GM19240 (cell line): ENCODE measurements around the gene FERMT3.
"Not testable (repeated sequence)": the region's sequence is repeated elsewhere in the genome, so short reads cannot be mapped to it uniquely, and the experiment has no call there.

Experiments
- DNase-seq: peaks from one replicate; pipeline ENCODE4 v3.0.0; 2011; ENCODE audit warnings: low spot score; ENCODE audit not compliant: insufficient read length

The FERMT3 gene

DNA sequence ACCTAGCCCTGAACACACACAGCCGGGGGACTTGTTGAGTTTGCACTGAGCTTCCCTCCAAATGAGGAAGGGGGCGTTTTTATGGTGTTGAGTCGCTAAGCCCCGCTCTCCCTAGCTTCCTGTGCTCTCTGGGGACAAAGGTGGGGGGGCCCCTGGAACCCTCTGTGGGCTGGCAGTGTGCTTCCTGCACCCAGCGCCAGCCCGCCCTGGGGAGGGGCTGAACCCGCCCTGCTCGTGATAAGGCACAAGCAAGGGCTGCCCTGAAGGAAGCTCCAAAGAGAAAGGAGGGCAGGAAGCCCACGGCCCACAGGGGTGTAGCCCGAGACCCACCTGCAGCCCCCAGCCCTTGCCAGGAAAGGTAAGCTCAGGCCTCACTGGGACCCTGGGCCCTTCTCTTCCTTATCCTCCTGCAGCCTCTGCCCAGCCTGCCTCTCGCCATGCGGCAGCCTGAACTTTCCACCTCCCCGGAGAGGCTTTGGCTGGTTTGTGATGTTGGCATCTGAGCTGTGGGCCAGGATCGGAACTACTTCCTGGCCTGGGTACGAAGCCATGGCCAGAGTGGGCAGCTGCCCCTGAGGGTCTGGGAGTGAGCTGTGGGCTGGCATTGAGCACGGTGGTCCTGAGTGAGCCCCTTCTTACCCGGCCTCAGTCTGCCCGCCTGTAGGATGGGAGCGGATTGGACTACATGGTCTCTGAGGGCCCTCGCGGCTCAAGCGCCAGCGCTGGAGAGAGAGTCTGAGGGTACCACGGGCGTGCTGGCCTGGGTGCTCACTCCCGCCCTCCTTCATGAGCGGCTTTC lies at the start of gene FERMT3:
Gene FERMT3, plus strand, starts transcription at position 265 of the 799 bp plus-strand sequence. CDS start 644 bp downstream, outside the sequence.
- no peak for DNase-seq

DNA sequence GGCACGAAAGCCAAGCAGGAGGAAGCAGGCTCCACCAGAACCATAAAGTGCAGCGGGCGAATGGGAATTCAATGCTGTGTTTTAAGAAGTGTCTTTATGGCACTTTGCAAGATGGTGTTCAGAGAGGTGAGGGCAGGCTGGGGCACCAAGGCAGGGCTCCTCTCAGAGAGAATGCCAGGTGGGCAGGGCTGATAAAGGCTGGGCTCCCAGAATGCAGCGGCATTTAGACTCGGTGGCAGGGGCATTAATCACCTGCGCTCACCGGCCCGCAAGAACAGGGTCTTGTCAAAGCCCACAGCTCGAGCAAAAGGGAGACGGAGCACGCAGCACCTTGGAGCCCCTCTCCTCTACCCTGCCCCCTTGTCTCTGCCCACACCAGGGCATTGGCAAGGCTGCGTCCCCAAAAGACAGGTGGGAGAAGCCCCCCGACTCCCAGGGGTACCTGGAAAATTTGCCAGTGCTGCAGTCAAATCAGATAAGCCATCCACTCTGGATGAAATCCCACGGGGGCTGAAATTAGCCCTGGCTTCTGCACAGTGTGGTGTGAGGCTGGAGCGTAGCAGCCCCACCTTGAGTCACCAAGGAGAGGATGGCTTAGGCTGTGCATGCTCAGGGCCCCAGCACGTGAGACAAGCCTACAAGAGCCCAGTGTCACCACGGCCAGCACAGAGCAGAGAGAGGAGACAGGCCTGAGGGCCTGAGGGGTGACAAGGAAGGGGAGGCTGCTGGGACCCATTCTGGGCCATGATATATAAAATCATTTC lies 48.7 kb upstream of the FERMT3 start:
- no peak for DNase-seq

DNA sequence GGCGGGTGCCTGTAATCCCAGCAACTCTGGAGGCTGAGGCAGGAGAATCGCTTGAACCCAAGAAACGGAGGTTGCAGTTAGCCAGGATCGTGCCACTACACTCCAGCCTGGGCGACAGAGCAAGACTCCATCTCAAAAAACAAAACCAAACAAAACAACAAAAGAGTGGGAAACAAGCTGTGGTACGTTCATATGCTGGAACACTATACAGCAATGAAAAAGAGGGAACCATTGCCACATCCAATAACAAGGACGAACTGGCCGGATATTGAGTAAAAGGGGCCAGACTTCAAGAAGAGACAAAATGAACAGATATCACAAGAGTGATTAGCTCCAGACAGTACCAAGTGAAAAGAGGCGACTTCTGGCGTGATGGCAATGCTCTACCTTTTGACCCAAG lies 45.5 kb upstream of the FERMT3 start:
- no peak for DNase-seq

- not testable (repeated sequence) for DNase-seq
Observed at GRCh38 chr11:64162769-64163168, 43.8 kb upstream of the FERMT3 start.

DNA sequence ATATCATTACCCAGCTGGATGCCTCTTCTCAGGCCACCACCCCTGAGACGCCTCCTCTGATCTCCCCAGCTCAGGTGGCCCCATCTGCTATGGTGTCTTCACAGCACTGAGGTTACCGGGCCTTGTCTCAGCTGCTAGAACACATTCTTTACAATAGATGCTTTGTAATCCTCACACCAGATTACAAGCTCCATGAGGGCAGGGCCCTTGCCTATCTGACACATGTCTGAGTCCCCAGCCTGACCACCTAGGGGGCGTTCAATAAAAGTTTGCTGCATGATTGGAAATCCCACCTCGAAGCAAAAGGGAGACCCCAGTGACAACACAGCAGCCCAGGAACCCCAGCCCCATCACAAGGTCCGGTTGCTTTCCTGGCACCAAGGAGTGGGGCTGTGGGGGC lies 42.6 kb upstream of the FERMT3 start:
- no peak for DNase-seq

DNA sequence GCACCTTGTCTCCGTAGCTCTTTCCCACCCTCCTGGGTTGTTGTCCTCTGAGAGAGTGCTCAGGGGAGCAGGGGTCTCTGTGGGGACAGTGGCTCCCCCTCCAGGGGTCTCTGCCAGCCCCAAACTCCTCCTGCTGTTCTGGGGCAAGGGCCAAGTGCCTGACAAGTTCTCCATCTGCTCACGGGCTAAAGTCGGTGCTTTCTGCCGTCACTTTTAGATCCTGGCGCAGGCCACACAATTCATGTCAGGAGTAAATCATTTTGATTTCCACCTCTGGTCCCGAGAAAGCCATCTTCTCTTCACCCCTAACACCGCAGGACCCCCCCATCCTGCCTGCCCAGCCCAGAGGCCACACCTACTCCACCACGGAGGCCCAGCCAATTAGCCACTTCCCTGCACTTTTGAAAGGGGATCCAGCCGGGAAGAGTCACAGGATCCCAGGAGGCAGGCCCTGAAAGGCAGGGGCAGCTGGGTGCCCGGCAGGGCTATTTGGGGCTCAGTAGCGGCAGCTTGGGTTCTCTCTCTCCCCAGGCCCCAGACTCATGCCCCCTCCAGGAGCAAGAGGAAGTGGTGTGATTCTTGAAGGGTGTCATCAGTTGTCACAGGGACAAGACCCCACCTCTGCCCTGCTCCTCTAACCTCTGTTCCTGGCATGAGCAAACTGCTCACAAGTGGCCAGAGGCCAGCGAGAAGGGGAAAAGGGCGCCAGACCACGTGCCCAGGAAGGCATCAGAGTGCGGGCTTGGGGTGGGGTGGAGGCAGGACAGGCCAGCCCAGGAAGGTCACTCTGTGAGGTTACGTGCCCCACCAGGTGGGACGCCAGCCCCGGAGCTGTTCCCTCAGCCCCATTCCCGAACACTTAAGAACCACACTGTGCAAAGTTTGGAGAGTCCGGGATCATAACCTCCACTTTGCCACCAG lies 41.9 kb upstream of the FERMT3 start:
- DNase-seq = no peak

GRCh38 chr11:64165481-64165841 lies 41.1 kb upstream of the FERMT3 start:
- no peak for DNase-seq

DNA sequence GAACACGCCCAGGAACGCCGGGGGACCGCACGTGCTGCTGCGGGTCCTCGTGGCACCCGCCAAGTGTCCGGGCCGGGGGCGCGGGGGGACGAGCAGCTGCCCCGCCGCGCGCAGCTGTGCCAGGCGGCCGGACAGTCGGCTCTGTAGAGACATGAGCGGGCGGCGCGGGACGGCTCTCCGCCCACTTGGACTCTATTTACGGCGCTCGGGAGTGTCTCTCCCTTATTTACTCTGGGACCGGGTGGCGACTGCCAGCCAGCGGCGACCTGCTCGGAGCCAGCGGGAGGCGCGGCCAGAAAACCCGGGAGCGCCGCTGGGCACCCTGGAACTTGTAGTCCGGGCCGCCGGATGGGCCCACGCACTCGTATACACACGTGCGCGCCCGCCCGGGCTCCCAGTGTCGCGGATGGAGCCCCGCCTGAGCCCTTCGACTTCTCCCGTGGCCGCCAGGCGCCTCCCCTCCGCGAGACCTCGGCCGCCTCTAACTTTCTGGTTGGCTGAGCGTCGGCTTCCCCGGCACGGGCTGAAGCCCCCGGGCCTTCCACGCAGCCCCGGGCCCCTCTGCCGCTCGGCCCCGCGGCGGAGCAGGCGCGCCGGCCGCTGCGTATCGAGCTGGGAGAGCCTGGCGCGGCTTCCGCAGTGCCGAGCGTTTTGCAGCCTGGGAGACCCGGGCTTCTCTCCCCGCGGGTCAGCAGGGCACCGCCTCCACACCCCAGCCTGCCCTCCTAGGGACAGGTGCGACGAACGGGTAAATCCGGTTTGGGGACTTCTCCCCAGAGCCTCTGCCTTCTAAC lies 40.5 kb upstream of the FERMT3 start, which contains the start of gene MACROD1:
Gene MACROD1, minus strand, starts transcription at position 272 of the 794 bp plus-strand sequence. Its CDS starts 119 bp downstream, at position 153.
- DNase-seq = peak; percentile 74

GRCh38 chr11:64170419-64170818 lies 36.1 kb upstream of the FERMT3 start:
- DNase-seq = no peak

GRCh38 chr11:64173616-64174355 lies 32.7 kb upstream of the FERMT3 start:
- DNase-seq = no peak

- no peak for DNase-seq
Observed at GRCh38 chr11:64176751-64177150, 29.8 kb upstream of the FERMT3 start.

DNA sequence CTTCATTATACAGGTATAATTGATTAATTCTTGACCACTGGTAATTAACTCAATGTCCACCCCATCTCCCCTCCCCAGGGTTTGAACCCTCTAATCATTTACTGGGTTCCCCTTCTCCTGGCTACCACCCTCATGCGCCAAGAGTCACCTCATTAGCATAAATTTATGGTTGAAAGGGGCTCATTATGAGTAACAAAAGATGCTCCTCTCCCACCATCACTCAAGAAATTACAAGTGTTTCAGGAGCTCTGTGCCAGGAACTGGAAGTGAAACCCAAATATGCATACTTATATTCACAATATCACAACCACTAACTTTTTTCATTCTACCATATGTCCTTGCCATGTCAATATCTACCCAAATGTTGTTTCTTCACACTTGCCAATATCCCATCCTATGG lies 28.3 kb upstream of the FERMT3 start:
- DNase-seq = no peak

DNA sequence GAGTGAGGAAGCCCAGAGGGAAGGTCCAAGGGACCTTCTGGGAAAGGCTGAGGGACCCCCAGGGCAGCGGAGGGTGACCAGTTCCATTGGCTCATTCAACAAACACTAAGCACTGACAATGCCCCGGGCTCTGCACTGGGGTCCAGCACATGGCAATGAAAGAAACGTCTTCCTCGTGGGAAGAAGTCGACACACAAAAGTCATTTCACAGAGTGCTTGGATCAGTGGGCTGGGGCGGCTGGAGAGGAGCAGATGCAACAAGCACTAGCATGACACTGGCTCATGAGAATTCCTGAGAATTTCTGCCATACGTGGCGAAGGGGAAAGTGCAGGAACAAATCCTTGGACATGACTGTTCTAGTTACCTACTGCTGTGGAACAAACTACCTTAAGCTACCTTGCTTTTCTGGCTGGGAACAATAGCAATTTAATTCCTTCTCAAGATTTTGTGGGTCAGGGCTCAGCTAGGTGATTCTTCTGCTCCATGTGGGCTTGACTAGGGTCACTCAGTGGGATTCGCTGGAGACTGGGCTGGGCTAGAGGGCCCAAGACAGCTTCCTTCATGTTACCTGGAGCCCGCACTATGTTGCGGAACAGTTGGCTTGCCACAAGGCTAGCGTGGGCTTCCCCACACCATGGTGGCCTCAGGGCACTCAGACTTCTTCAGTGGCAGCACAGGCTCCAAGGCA lies 27.4 kb upstream of the FERMT3 start:
- DNase-seq = no peak

DNA sequence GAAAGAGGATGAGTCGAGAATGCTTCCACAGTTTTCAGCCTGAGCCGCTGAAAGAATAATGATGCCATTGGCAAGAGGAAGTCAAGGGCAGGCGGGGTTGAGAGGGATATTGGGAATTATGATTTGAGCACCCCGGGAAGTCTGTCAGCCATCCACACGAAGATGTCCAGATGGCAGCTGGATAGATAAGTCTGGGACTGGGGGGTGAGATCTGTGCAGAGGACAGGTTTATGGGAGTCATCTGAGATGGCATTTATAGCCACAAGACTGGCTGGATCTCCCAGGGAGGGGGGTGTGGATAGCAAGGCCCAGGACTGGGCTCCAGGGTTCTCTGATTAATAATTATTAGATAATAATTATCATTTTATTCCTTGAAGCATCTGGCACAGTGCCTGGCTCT lies 25.6 kb upstream of the FERMT3 start:
- DNase-seq = no peak

GRCh38 chr11:64181506-64182411 lies 24.8 kb upstream of the FERMT3 start:
- peak; percentile 62 for DNase-seq

GRCh38 chr11:64183890-64184289 lies 22.6 kb upstream of the FERMT3 start:
- DNase-seq = no peak

DNA sequence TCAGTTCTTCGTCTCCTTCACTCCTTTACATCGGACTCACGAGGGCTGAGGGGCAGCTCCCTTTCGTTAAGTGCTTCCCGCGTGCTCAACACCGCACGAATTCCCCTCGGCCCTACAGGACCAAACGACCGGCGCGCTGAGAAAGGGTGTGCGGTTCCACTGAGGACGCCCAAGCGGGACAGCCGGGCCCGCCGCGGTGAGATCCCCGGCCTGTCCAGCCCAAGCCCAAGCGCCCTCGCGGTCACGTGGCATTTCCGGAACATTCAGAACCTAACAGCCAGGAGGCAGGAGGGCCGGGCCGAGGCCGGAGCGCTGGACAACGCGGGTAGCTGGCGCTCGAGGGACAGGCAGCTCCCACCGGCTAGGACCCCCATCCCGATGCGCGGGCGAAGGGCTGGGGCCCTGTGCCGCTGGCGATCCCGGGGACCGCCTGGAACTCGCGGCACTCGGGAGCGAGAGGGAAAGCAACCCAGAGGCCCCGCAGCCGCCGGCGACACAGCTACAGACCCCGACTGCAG lies 21.3 kb upstream of the FERMT3 start:
- DNase-seq = no peak
